Parathyroid adenoma (tissue), 2 donors: ENCODE measurements around the gene OSBPL9.

Experiments
- H2AFZ ChIP-seq: fragments of 300-600 bp; sonication (generic); one replicate; pipeline ENCODE4 v1.7.0; 2017; ENCODE audit warnings: antibody characterized with exemption, mild to moderate bottlenecking
- H3K27ac ChIP-seq: fragments of 300-600 bp; sonication (generic); one replicate; pipeline ENCODE4 v1.7.0; 2017
- H3K27me3 ChIP-seq: fragments of 300-600 bp; sonication (generic); one replicate; pipeline ENCODE4 v1.7.0; 2017; ENCODE audit warnings: low read length; ENCODE audit not compliant: control insufficient read depth, insufficient read depth
- H3K36me3 ChIP-seq: fragments of 300-600 bp; sonication (generic); one replicate; pipeline ENCODE4 v1.7.0; 2017; ENCODE audit warnings: low read length; ENCODE audit not compliant: control insufficient read depth, insufficient read depth
- H3K4me1 ChIP-seq: fragments of 300-600 bp; sonication (generic); one replicate; pipeline ENCODE4 v1.7.0; 2017; ENCODE audit warnings: control low read depth
- H3K4me2 ChIP-seq: fragments of 300-600 bp; sonication (generic); one replicate; pipeline ENCODE4 v1.7.0; 2017; ENCODE audit warnings: low read length
- H3K4me3 ChIP-seq: fragments of 300-600 bp; sonication (generic); one replicate; pipeline ENCODE4 v1.7.0; 2017; ENCODE audit warnings: low read depth, low read length
- H3K79me2 ChIP-seq: fragments of 300-600 bp; sonication (generic); one replicate; pipeline ENCODE4 v1.7.0; 2017; ENCODE audit warnings: control low read depth
- H3K9ac ChIP-seq: fragments of 300-600 bp; sonication (generic); one replicate; pipeline ENCODE4 v1.7.0; 2017; ENCODE audit warnings: mild to moderate bottlenecking
- H3K9me3 ChIP-seq: fragments of 300-600 bp; sonication (generic); one replicate; pipeline ENCODE4 v1.7.0; 2017; ENCODE audit warnings: low read length; ENCODE audit not compliant: control insufficient read depth
- CTCF ChIP-seq: fragments of 300-600 bp; sonication (generic); IDR thresholded peaks from one replicate; pipeline ENCODE4 v1.7.0; 2017; ENCODE audit warnings: antibody characterized with exemption, mild to moderate bottlenecking
- donor health status: primary hyperparathyroidism.

Gene OSBPL9

GRCh38 chr1:51650198-51650597 is 33.3 kb downstream of the OSBPL9 start:
- H3K27me3 ChIP-seq: no peaks in the 10 kb centered on the region
- H3K9ac ChIP-seq: no peak overlapping the region
- peaks cover 5% of the 10 kb centered on the region for H3K4me1 ChIP-seq
- H3K79me2 ChIP-seq: no peaks in the 10 kb centered on the region
- H3K4me2 ChIP-seq: no peak overlapping the region
- no peak overlapping the region for H3K27ac ChIP-seq
- no peak overlapping the region for H2AFZ ChIP-seq
- no peaks in the 10 kb centered on the region for H3K9me3 ChIP-seq
- H3K4me3 ChIP-seq: no peak overlapping the region
- H3K36me3 ChIP-seq: no peaks in the 10 kb centered on the region
- no peak for TF ChIP-seq CTCF

GRCh38 chr1:51651552-51651942 is 34.7 kb downstream of the OSBPL9 start:
- H3K27ac ChIP-seq: no peak overlapping the region
- H2AFZ ChIP-seq: no peak overlapping the region
- H3K4me3 ChIP-seq: no peak overlapping the region
- H3K36me3 ChIP-seq: no peaks in the 10 kb centered on the region
- no peaks in the 10 kb centered on the region for H3K9me3 ChIP-seq
- H3K4me1 ChIP-seq: peaks cover 5% of the 10 kb centered on the region
- no peak overlapping the region for H3K9ac ChIP-seq
- no peaks in the 10 kb centered on the region for H3K79me2 ChIP-seq
- TF ChIP-seq CTCF: no peak
- H3K4me2 ChIP-seq: no peak overlapping the region
- H3K27me3 ChIP-seq: no peaks in the 10 kb centered on the region

GRCh38 chr1:51652599-51652998 is 35.7 kb downstream of the OSBPL9 start:
- TF ChIP-seq CTCF: no peak
- no peaks in the 10 kb centered on the region for H3K27me3 ChIP-seq
- peaks cover 5% of the 10 kb centered on the region for H3K4me1 ChIP-seq
- no peaks in the 10 kb centered on the region for H3K9me3 ChIP-seq
- H3K36me3 ChIP-seq: no peaks in the 10 kb centered on the region
- no peak overlapping the region for H2AFZ ChIP-seq
- H3K4me2 ChIP-seq: no peak overlapping the region
- H3K4me3 ChIP-seq: no peak overlapping the region
- no peak overlapping the region for H3K9ac ChIP-seq
- H3K27ac ChIP-seq: no peak overlapping the region
- H3K79me2 ChIP-seq: peaks cover 5% of the 10 kb centered on the region

- H3K4me3 ChIP-seq: no peak overlapping the region
- no peak overlapping the region for H3K4me2 ChIP-seq
- H3K27me3 ChIP-seq: no peaks in the 10 kb centered on the region
- peaks cover 8% of the 10 kb centered on the region for H3K79me2 ChIP-seq
- no peak for TF ChIP-seq CTCF
- H3K36me3 ChIP-seq: no peaks in the 10 kb centered on the region
- H3K9me3 ChIP-seq: no peaks in the 10 kb centered on the region
- H2AFZ ChIP-seq: no peak overlapping the region
- H3K4me1 ChIP-seq: peaks cover under 1% of the 10 kb centered on the region
- no peak overlapping the region for H3K27ac ChIP-seq
- H3K9ac ChIP-seq: no peak overlapping the region
These were observed 36.2 kb downstream of the OSBPL9 start for GRCh38 chr1:51653127-51653526.

- Histone ChIP-seq H3K4me3 (no peak overlapping the region), H3K79me2 (peaks cover 8% of the 10 kb centered on the region), H3K27ac (no peak overlapping the region), H3K9me3 (no peaks in the 10 kb centered on the region), H2AFZ (no peak overlapping the region), H3K4me2 (no peak overlapping the region), H3K36me3 (no peaks in the 10 kb centered on the region), H3K4me1 (no peaks in the 10 kb centered on the region), H3K9ac (no peak overlapping the region), H3K27me3 (no peaks in the 10 kb centered on the region)
- no peak for TF ChIP-seq CTCF
These were observed 37.1 kb downstream of the OSBPL9 start for GRCh38 chr1:51654000-51654399.
